HG03439 (cell line): ENCODE measurements around the gene KIRREL1.

Source experiments
- ATAC-seq: cut with Tn5 transposase; IDR thresholded peaks from one replicate; pipeline ENCODE4 v1.9.1; 2021; ENCODE audit warnings: mild to moderate bottlenecking, moderate library complexity; ENCODE audit not compliant: unreplicated experiment

KIRREL1 gene

DNA sequence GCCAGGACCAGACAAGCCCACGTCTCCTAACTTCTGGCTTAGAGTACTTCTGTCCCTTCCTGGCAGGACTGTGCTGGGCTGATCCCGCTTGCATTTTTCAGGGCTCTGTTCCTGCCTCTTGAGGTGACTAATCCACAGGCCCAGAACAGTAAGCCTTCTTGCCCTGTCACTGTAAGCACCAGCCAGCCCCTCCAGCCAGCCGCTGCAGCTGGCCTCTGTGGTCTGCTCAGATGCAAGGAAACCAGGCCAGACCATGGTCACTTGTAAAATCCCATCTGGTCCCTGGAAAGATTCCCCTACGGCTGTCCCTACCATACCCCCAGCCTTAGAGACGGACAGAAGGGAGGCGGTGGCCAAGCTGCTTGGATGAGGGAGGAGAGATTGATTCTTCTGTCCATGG is 74.2 kb downstream of the KIRREL1 start:
- no peak for ATAC-seq

DNA sequence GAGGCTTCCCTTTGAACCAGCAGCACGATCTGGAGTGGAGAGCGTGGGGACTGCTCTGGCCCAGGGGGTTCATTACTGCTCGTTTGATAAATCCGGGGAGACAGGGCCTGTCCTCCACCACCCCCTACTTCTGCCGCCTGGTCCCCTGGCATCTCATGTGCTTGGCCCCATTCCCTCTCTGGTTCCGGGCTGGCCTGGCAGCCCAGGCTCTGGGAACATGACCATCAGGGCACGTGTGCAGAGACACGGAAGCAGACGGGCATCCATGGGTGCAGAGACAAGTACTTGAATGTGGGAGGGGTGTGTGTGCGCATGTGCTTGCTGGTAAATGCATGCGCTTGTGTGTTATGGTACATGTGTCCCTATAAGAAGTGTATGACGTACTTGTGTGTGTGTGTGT is 75.5 kb downstream of the KIRREL1 start:
- no peak for ATAC-seq

DNA sequence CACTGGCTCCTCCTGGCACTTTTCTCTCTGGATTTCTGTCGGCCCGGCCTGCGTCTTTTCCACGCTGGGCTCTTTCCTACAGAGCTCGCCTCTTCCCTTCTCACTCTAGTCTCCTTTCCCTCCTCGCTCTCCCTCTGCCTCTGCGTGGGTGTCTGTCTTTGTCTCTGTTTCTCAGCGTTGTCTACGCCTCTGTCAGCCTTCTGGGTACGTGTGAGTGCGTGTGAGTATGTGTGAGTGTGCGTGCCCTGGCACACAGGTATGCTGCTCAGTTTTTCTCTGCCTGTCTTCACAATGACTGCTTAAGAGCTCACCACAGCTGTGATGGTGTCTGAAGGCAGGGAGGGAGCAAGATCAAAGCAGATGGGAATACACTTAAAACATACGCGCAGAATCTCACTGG is 77.7 kb downstream of the KIRREL1 start:
- ATAC-seq = no peak

DNA sequence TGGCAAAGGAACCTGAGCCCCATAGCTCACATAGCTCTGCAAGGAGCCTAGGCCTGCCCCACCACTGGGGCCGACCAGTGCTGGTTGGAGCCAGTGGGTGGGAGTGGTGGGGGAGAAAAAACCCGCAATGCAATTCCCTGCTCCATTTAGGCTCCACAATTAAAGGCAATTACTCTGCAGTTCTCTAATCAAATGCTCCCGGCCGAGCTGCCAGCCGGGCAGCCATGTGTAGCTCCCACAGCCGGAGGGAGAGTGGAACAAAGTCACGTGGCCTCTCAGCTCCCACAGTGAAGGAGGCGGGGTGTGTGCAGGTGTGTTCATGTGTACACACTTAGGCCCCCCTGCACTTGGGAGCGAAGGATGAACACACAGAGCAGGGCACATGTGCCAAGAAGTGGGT is 81.6 kb downstream of the KIRREL1 start:
- no peak for ATAC-seq

DNA sequence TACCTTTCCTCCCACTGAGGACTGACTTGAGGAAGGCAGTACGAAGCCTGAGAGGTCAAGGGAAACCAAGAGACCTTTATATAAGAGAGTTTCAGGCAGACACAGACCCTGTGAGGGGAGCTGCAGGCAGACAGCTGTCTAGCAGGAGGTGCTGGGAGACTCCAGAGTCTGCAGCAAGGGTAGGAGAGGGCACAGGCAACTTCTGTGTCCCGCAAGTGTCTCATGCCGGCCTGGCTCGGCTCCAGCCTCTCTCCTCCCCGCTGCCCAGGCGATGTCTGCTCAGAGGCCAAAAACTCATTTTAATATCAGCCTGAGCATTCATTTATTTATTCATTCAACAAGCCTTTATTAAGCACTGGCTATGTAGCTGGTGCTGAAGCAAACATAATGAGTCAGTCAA is 83.0 kb downstream of the KIRREL1 start:
- no peak for ATAC-seq

DNA sequence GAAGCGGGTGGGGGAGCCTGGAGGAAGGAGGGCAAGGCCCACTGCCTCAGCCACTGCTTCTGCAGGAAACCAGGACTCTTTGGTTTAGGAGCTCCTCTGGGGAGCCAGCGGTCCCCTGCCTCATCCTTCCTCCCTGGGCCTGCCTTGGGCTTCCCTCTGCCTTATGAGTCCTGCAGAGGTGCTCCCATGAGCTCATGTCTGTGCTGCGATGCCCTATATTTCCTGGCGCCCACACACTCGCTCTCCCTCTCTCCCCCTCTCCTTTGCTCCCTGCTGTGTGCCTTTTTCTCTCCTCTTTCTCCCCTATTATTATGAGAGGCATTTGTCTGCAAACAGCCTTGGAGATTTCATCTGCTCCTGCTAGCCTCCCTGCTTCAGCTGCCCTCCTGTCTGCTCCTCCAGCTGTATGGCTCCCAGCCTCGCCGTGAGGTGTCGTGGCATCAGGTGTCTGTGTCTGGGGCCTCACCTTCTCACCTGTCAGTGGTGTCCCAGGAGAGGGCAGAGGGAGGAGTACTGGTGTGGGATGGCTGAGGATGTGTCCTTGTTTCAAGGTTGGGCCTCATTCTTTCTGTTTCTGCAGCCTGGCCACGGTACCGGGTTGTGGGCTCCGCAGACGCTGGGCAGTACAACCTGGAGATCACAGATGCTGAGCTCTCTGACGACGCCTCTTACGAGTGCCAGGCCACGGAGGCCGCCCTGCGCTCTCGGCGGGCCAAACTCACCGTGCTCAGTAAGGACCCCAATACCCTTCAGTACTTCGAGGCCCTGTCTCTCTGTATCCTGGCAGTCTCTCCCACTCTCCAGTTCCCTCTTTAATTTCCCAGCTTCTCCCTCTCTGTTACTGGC is 84.2 kb downstream of the KIRREL1 start:
- ATAC-seq = no peak

DNA sequence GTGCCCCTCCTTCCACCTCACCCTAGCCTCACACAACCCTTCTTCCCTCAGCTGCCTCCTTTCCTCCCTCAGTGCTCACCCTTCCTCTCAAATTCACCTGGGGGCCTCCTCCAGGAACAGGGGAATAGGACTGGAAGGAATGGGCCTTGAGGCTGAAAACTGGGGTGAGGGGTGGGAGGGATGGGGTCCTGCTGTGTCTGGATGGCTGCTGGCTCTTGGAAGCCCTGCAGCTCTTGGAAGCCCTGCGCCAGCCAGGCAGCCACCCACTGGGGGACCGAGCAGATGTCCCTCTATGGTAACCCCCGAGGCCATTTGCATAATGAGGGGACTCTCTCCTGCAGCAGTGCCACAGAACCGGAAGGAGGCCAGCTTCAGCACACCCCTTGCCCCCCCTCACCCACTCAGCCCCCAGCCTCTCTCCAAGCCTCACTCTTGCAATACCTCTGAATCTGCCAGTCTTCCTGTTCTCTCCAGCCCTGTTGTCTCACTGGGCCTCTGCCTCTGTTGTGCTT is 85.2 kb downstream of the KIRREL1 start:
- no peak for ATAC-seq

DNA sequence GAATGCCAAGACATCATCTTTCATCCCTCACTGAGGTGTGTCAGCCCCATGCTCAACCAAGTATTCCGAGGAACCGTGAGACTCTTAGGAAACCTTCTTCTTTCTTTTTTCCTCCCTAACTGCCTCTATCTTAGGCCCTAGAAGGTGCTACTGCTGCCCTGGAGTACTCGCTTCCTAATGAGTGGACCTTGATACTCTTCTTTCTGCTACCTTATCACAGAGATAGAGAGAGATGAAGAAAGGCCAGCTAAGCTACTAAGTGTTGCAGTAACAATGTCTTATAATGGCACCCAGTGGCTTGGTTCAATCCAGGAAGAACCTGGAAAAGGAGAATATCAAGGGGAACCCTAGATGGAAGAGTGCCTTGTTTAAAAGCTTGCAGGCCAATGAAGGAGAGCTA is 86.6 kb downstream of the KIRREL1 start:
- ATAC-seq = no peak

DNA sequence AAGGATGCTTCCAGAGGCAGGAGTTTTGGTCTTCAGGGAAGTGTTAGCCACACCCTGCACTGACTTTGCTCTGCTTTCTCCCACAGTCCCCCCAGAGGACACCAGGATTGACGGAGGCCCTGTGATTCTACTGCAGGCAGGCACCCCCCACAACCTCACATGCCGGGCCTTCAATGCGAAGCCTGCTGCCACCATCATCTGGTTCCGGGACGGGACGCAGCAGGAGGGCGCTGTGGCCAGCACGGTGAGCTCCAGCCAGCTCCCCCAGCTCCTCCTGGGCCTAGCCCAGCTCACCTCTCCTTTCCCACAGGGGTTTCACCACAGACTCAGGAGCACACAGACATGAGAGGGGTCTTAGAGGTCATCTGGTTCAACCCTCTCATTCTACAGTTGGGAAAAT is 90.9 kb downstream of the KIRREL1 start:
- ATAC-seq = no peak

DNA sequence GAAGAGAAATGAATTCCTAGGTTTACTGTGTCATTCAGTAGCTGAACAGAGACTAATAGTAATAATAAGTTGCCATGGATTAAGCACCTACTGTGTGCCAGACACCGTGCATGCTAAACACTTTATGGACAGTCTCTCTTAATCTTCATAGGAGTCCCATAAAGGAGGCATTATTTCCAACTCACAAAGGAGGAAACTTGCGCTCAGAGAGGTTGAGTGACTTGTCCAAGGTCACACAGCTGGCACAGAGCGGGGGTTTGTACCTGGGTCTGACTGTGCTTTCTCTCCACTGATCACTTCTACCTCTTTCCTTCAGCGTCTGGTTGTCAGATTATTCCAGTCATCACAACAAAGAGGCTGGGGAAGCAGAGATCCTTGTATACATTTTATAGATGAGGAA is 91.3 kb downstream of the KIRREL1 start:
- ATAC-seq = no peak

DNA sequence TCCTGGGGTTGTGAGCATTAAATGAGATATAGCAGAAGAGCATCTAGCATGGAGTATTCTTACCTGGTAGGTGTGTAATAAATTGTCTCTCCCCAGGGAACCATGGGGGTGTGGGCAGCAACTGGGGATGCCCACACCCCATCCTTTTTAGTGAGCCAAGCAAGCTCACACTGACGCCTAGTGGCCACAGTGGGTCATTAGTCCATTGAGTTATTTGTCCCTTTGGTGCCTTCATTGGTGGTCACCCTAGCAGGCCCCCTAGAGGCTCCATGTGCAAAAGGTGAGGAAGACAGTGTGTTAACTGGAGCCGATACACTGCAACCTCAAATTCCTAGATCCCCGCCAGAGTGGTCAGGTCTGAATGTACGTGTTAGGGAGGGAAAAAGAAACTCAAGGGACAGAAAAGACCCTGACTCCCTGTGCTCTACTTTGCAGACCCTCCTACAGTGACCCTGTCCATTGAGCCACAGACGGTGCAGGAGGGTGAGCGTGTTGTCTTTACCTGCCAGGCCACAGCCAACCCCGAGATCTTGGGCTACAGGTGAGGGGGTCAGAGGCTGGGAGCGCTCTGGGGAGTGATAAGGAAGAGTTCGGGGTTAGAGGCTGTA is 94.0 kb downstream of the KIRREL1 start:
- no peak for ATAC-seq

DNA sequence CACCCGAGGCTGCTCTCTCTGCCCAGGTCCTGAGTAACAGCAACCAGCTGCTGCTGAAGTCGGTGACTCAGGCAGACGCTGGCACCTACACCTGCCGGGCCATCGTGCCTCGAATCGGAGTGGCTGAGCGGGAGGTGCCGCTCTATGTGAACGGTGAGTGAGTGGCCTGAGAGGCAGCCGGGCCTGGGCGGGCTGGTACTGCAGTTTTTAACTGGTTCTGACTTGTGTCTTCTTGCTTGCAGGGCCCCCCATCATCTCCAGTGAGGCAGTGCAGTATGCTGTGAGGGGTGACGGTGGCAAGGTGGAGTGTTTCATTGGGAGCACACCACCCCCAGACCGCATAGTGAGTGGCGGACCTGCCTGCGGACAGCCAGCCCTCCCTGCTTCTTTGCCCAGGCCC is 96.0 kb downstream of the KIRREL1 start:
- ATAC-seq = no peak

DNA sequence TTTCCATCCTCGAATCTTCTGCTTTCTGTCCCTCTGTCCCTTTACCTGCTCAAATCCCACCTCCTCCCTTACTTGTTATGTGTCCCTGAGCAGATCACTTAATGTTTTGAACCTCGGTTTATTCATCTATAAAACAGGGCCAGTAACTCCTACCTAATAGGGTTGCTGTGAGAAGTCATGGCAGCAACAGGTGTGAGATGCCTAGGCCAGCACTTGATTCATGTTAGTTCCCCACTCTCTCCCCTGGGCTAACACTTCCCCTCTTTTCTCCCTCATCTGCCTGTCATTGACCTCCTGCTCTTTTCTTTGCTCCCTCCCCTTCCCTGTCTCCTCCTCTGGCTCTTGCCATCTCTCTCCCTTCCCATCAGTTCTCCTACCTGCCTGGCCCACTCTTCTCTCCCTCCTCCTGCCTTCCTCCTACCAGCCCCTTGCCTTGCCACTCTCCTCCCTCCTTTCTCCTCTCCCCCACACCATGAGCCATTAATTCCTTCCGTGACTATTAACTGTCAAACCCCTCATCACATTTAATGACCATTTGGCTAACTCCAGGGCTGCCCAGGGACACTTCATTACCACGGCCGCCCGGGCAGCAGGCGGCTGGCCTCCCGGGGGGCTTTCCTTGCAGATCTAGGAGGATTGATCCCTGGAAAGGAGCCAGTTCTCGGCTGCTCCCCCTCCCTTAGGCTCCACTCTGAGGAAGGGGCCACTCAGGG is 96.6 kb downstream of the KIRREL1 start:
- no peak for ATAC-seq

DNA sequence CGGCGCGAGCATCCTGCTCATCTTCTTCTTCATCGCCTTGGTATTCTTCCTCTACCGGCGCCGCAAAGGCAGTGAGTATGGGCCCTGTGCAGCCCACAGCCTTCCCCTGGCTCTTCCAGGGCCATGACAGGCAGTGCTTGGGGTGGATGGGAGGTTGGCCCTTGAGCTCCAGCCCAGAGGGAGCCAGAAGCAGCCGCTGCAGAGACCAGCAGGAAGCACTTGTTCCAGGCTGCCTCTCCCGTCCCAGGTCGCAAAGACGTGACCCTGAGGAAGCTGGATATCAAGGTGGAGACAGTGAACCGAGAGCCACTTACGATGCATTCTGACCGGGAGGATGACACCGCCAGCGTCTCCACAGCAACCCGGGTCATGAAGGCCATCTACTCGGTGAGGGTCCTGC is 99.9 kb downstream of the KIRREL1 start:
- ATAC-seq = no peak

DNA sequence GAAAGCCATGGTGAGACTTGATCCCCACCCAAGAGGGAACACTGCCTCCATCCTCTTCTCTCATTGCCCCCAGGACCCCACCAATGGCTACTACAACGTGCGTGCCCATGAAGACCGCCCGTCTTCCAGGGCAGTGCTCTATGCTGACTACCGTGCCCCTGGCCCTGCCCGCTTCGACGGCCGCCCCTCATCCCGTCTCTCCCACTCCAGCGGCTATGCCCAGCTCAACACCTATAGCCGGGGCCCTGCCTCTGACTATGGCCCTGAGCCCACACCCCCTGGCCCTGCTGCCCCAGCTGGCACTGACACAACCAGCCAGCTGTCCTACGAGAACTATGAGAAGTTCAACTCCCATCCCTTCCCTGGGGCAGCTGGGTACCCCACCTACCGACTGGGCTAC is 101.1 kb downstream of the KIRREL1 start:
- ATAC-seq = no peak

DNA sequence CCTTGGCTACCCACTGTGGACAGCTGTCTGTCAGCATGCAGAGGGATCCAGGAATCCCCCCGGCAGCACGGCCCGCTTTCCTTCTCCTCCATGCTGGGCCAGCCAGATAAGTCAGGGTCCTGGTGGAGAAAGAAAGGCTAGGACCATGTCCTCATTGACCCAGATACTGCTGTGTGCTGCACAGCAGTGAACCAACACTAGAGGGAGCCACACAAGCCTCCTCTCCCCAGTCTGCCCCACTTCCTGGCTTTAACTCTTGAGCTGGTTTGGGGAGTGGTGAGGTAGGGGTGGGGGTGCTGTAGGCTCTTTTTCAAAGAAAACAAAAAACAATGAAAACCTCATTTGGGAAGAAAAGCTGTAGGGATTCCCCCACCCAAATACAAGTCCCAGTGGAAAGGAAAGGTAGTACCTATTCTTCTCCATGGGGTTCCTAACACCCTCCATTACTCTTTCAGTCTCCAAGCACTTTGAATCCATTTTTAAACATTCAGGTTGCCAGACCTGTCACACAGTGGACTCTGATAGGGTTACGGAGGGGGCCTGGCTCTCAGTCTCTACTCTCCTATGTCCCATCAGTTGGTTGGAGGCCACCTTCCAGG is 102.4 kb downstream of the KIRREL1 start:
- no peak for ATAC-seq

DNA sequence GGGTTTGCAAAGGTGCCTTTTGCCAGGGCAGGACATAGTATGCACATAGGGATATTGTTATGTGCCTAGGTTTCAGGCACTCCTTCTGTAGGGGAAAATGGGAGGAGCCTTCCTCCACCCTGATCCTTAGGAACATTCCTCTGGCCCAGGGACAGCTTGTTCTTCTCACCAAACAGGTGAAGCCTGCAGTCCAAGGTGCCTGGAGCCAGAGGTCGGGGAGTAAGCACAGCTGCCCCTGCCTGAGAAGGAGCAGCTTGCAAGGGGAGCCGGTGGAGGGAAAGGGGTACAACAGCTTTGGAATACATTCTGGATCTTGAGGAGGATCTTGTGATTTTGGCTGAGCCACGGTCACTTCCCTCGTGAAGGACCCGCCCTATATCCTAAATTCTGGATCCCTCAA is 104.8 kb downstream of the KIRREL1 start:
- ATAC-seq = no peak

DNA sequence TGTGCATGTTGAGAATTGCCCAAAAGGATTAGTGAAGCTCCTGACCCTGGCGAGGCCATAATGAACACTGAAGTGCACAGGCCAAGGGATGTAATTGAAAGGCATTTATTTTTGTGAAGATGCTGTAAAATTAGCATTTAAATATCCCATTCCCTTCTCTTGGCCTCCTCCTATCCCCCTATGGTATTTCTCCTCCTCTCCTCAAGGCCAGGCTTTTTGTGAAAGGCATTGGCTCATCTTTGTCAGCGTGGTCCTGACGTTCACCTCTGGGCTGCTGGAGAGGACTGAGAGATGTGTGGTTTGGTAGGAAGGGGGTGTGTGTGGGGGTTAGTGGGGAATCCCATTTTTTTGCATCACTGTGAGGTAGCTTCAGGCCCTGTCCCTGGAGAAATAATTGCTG is 105.7 kb downstream of the KIRREL1 start:
- no peak for ATAC-seq

DNA sequence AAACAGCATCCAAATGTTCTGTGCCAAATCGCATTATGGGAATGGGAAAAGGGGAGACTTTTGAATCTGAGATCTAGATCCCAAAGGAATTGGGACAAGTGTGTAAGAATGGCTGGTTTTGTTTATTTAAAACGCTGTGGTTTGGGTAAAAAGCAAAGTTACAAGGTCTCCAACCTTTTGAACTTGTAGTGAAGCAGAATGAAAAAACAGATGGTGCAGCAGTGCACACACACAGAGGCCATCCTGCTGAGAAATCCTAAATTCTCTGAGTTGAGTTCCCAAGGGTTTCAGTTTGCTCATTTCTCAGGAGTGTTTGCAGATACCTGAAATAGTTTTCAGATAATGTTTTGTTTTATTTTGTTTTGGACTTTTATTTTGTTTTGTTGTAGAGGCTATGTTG is 107.1 kb downstream of the KIRREL1 start:
- ATAC-seq = no peak

DNA sequence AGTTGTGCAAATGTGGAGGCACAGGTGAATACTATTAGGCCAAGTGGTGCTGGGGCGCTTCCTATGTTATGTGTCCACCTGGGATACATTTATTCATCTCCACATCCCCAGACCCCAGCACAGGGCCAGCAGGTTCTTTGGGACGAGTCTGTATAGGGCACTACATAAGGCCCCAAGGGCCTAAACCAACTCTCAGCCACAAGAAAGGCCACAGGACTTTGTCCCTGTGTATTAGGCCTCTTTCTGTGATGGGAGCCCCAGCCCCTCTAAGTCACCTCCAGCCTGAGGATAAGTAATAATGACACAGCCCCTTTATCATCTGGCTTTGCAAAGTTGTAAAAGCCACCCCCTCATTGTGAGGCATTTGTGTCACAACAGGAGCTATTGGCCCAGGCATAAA is 108.0 kb downstream of the KIRREL1 start:
- ATAC-seq = no peak

DNA sequence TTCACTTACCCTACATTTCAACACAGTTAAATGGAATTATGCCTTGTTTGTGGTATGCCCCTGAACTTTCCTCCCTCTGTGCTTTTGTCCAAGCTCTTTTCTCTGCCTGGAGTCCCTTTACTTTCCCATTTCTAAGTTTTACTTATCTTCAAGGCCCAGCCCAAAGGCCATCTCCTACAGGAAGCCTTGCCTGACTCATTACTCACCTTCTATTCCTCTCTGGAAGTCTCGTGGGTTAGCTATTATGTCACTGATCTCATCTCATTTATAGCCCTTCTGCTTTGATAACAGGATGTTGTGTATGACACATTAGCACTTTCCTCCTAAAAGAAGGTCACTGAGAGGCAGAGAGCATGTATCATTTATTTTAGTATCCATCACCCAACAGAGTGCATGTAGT is 108.5 kb downstream of the KIRREL1 start:
- ATAC-seq = no peak
